Naive B cell (primary cell): ENCODE measurements around the gene KLRD1. TPM values are rescaled to one million over a fixed set of nuclear protein-coding genes. Genes with fewer than 3 reads are reported as not detected.

Experiments
- ATAC-seq, 2 donors: fragments of 150-1000 bp; cut with Tn5 transposase; 2 replicates each; pipeline ENCODE4 v1.10.0; 2021; ENCODE audit warnings: low read depth in 2 of 2, mild to moderate bottlenecking in 2 of 2, moderate library complexity in 2 of 2
- DNase-seq: peaks from one replicate; pipeline ENCODE4 v3.0.0; 2022
- H3K27ac Mint-ChIP-seq, 6 donors: one replicate each; pipeline ENCODE4 v1.8.0; 2020 to 2022; ENCODE audit warnings: mild to moderate bottlenecking in 6 of 6, mixed read lengths in 6 of 6, moderate library complexity in 5 of 6, inconsistent platforms in 2 of 6
- H3K27me3 Mint-ChIP-seq, 3 donors: one replicate each; pipeline ENCODE4 v1.8.0; 2021 to 2022; ENCODE audit warnings: mixed read lengths in 3 of 3, mild to moderate bottlenecking in 1 of 3
- H3K36me3 Mint-ChIP-seq, 2 donors: one replicate each; pipeline ENCODE4 v1.8.0; 2020 to 2022; ENCODE audit warnings: mixed read lengths in 2 of 2, inconsistent platforms in 1 of 2, mild to moderate bottlenecking in 1 of 2
- H3K4me1 Mint-ChIP-seq, 3 donors: one replicate each; pipeline ENCODE4 v1.8.0; 2020 to 2022; ENCODE audit warnings: mixed read lengths in 3 of 3, inconsistent platforms in 1 of 3, mild to moderate bottlenecking in 1 of 3, moderate library complexity in 1 of 3
- H3K4me3 Mint-ChIP-seq, 8 donors: one replicate each; pipeline ENCODE4 v1.8.0; 2020 to 2022; ENCODE audit warnings: mild to moderate bottlenecking in 8 of 8, mixed read lengths in 8 of 8, moderate library complexity in 8 of 8, inconsistent platforms in 2 of 8
- H3K9me3 Mint-ChIP-seq, 7 donors: one replicate each; pipeline ENCODE4 v1.8.0; 2020 to 2022; ENCODE audit warnings: mixed read lengths in 7 of 7, mild to moderate bottlenecking in 5 of 7, inconsistent platforms in 2 of 7, moderate library complexity in 1 of 7
- polyA plus RNA-seq, 6 donors: library from polyadenylated mRNA; unstranded; fragments of 300-500 nt; fragmentation: Illumina TruSeq; gene quantifications; one replicate each; pipeline ENCODE4 v1.2.3, GENCODE V29; 2021; ENCODE audit warnings: low read depth in 6 of 6

The KLRD1 gene
- 1 to 10 TPM in 3 of 6 donors, under 1 TPM in 3; 0.60 to 2.4 (median 1.1) TPM for polyA plus RNA-seq

GRCh38 chr12:10307630-10308029 is at the start of gene KLRD1:
Gene KLRD1 (plus strand): TSS chr12:10307870. CDS start chr12:10308078, 208 bp downstream.
- Mint-ChIP-seq H3K9me3 (peaks cover 0 to 6% (median 2%) of the 10 kb centered on the region in 7 donors), H3K4me3 (no peak within 1 kb of the TSS), H3K4me1 (no peaks in the 10 kb centered on the region), H3K27ac (no peak within 1 kb of the TSS), H3K27me3 (no peaks in the 10 kb centered on the region), H3K36me3 (peaks cover 1 to 3% of the 10 kb centered on the region in 2 donors)
- no peak for ATAC-seq
- DNase-seq, result no peak

GRCh38 chr12:10260927-10261326 is 46.7 kb upstream of the KLRD1 start:
- no peaks in the 10 kb centered on the region for H3K4me1 Mint-ChIP-seq
- no peaks in the 10 kb centered on the region for H3K36me3 Mint-ChIP-seq
- no peak for ATAC-seq
- peaks cover 0 to 18% (median 4%) of the 10 kb centered on the region in 3 donors for H3K27me3 Mint-ChIP-seq
- H3K9me3 Mint-ChIP-seq, result peaks cover 0 to 13% (median 6%) of the 10 kb centered on the region in 7 donors
- no peak for DNase-seq
- H3K4me3 Mint-ChIP-seq, result no peak overlapping the region
- no peak overlapping the region for H3K27ac Mint-ChIP-seq

GRCh38 chr12:10268037-10268436 is 39.6 kb upstream of the KLRD1 start:
- no peaks in the 10 kb centered on the region for H3K36me3 Mint-ChIP-seq
- no peak overlapping the region for H3K27ac Mint-ChIP-seq

GRCh38 chr12:10272467-10272866 is 35.2 kb upstream of the KLRD1 start:
- ATAC-seq (no peak), DNase-seq (no peak)
- Mint-ChIP-seq H3K4me3 (no peak overlapping the region), H3K27me3 (peaks cover 0 to 8% (median 0%) of the 10 kb centered on the region in 3 donors), H3K36me3 (peaks cover 0 to 8% of the 10 kb centered on the region in 2 donors), H3K9me3 (peaks cover 1 to 12% (median 6%) of the 10 kb centered on the region in 7 donors), H3K27ac (no peak overlapping the region), H3K4me1 (no peaks in the 10 kb centered on the region)

More at GRCh38 chr12:10268037-10268436, 39.6 kb upstream of the KLRD1 start:
- no peaks in the 10 kb centered on the region for H3K27me3 Mint-ChIP-seq
- H3K4me3 Mint-ChIP-seq, result no peak overlapping the region
- no peaks in the 10 kb centered on the region for H3K4me1 Mint-ChIP-seq
- no peak for ATAC-seq
- DNase-seq, result no peak
- no peaks in the 10 kb centered on the region for H3K9me3 Mint-ChIP-seq

GRCh38 chr12:10276774-10277173 is 30.9 kb upstream of the KLRD1 start:
- Mint-ChIP-seq H3K27ac (no peak overlapping the region), H3K4me1 (no peaks in the 10 kb centered on the region)

GRCh38 chr12:10278104-10278503 is 29.6 kb upstream of the KLRD1 start:
- H3K4me3 Mint-ChIP-seq, result no peak overlapping the region

More at GRCh38 chr12:10276774-10277173, 30.9 kb upstream of the KLRD1 start:
- ATAC-seq (no peak), DNase-seq (no peak)
- H3K36me3 Mint-ChIP-seq, result peaks cover 4 to 15% of the 10 kb centered on the region in 2 donors
- H3K4me3 Mint-ChIP-seq, result no peak overlapping the region
- H3K27me3 Mint-ChIP-seq, result peaks cover 4 to 43% (median 15%) of the 10 kb centered on the region in 3 donors
- peaks cover 1 to 12% (median 6%) of the 10 kb centered on the region in 7 donors for H3K9me3 Mint-ChIP-seq

GRCh38 chr12:10279937-10280336 is 27.7 kb upstream of the KLRD1 start:
- peaks cover 4 to 12% of the 10 kb centered on the region in 2 donors for H3K36me3 Mint-ChIP-seq
- H3K27ac Mint-ChIP-seq, result no peak overlapping the region
- H3K4me1 Mint-ChIP-seq, result no peaks in the 10 kb centered on the region
- ATAC-seq, result no peak
- no peak for DNase-seq
- H3K27me3 Mint-ChIP-seq, result peaks cover 11 to 53% (median 21%) of the 10 kb centered on the region in 3 donors
- no peak overlapping the region for H3K4me3 Mint-ChIP-seq
- peaks cover 1 to 11% (median 3%) of the 10 kb centered on the region in 7 donors for H3K9me3 Mint-ChIP-seq

More at GRCh38 chr12:10278104-10278503, 29.6 kb upstream of the KLRD1 start:
- Mint-ChIP-seq H3K27me3 (peaks cover 11 to 51% (median 21%) of the 10 kb centered on the region in 3 donors), H3K4me1 (no peaks in the 10 kb centered on the region), H3K27ac (no peak overlapping the region), H3K36me3 (peaks cover 4 to 15% of the 10 kb centered on the region in 2 donors), H3K9me3 (peaks cover 1 to 12% (median 6%) of the 10 kb centered on the region in 7 donors)
- DNase-seq (no peak), ATAC-seq (no peak)

- no peaks in the 10 kb centered on the region for H3K4me1 Mint-ChIP-seq
- peak overlapping the region in 1 of 8 donors; percentile 16 for H3K4me3 Mint-ChIP-seq
- peaks cover 4 to 7% of the 10 kb centered on the region in 2 donors for H3K36me3 Mint-ChIP-seq
- H3K27me3 Mint-ChIP-seq, result peaks cover 11 to 54% (median 21%) of the 10 kb centered on the region in 3 donors
- H3K27ac Mint-ChIP-seq, result no peak overlapping the region
- ATAC-seq (no peak), DNase-seq (no peak)
- peaks cover 0 to 6% (median 0%) of the 10 kb centered on the region in 7 donors for H3K9me3 Mint-ChIP-seq
Observed at GRCh38 chr12:10283027-10283426, 24.6 kb upstream of the KLRD1 start.

- ATAC-seq, result no peak
- no peak overlapping the region for H3K4me3 Mint-ChIP-seq
- DNase-seq, result no peak
Observed at GRCh38 chr12:10285919-10286318, 21.8 kb upstream of the KLRD1 start.

GRCh38 chr12:10289005-10289754 is 18.5 kb upstream of the KLRD1 start:
- DNase-seq (no peak), ATAC-seq (no peak)
- Mint-ChIP-seq H3K27ac (no peak overlapping the region), H3K9me3 (no peaks in the 10 kb centered on the region), H3K4me1 (no peaks in the 10 kb centered on the region), H3K36me3 (no peaks in the 10 kb centered on the region), H3K27me3 (peaks cover 0 to 7% (median 0%) of the 10 kb centered on the region in 3 donors), H3K4me3 (no peak overlapping the region)

More at GRCh38 chr12:10285919-10286318, 21.8 kb upstream of the KLRD1 start:
- no peaks in the 10 kb centered on the region for H3K4me1 Mint-ChIP-seq
- H3K27ac Mint-ChIP-seq, result no peak overlapping the region
- peaks cover 6 to 27% (median 13%) of the 10 kb centered on the region in 3 donors for H3K27me3 Mint-ChIP-seq
- peaks cover 1 to 4% of the 10 kb centered on the region in 2 donors for H3K36me3 Mint-ChIP-seq
- H3K9me3 Mint-ChIP-seq, result peaks cover 0 to 3% (median 0%) of the 10 kb centered on the region in 7 donors

GRCh38 chr12:10291030-10291429 is 16.6 kb upstream of the KLRD1 start:
- H3K4me1 Mint-ChIP-seq, result no peaks in the 10 kb centered on the region
- no peak for ATAC-seq
- H3K9me3 Mint-ChIP-seq, result no peaks in the 10 kb centered on the region
- no peaks in the 10 kb centered on the region for H3K36me3 Mint-ChIP-seq
- H3K4me3 Mint-ChIP-seq, result no peak overlapping the region
- peaks cover 0 to 2% (median 0%) of the 10 kb centered on the region in 3 donors for H3K27me3 Mint-ChIP-seq
- no peak for DNase-seq
- no peak overlapping the region for H3K27ac Mint-ChIP-seq

GRCh38 chr12:10293151-10293550 is 14.5 kb upstream of the KLRD1 start:
- Mint-ChIP-seq H3K4me1 (no peaks in the 10 kb centered on the region), H3K27ac (peak overlapping the region in 1 of 6 donors; percentile 42), H3K9me3 (no peaks in the 10 kb centered on the region), H3K27me3 (no peaks in the 10 kb centered on the region), H3K36me3 (no peaks in the 10 kb centered on the region), H3K4me3 (no peak overlapping the region)
- no peak for DNase-seq
- ATAC-seq, result no peak

- Mint-ChIP-seq H3K4me3 (no peak overlapping the region), H3K27me3 (no peaks in the 10 kb centered on the region), H3K36me3 (no peaks in the 10 kb centered on the region), H3K9me3 (no peaks in the 10 kb centered on the region), H3K4me1 (no peaks in the 10 kb centered on the region), H3K27ac (no peak overlapping the region)
- ATAC-seq, result no peak
- no peak for DNase-seq
Observed at GRCh38 chr12:10293570-10294227, 14.0 kb upstream of the KLRD1 start.
